Natural killer cell (primary cell): ENCODE measurements around the gene PLCXD1. TPM values are rescaled to one million over a fixed set of nuclear protein-coding genes. Genes with fewer than 3 reads are reported as not detected.
A peak's percentile ranks its signal among the peaks of the same experiment; 100 is the strongest.
"Not testable (repeated sequence)": the region's sequence is repeated elsewhere in the genome, so short reads cannot be mapped to it uniquely, and the experiment has no call there.

Experiments
- ATAC-seq, 3 donors: fragments of 150-1000 bp in 2 of 3; fragments of 200-7000 bp in 1 of 3; cut with Tn5 transposase; 1 replicate in 1 of 3; 2 replicates in 2 of 3; pipeline ENCODE4 v1.10.0; 2021; ENCODE audit warnings: mild to moderate bottlenecking in 2 of 3, moderate library complexity in 2 of 3
- DNase-seq, 2 donors: peaks; one replicate each; pipeline versions ENCODE4 v3.0.0 to v3.0.0-alpha.2; 2013 to 2021; ENCODE audit warnings: mixed read lengths in 1 of 2
- H3K27ac ChIP-seq: one replicate; pipeline ENCODE4 v1.5.1; 2013; ENCODE audit warnings: mild to moderate bottlenecking, low read length
- H3K27me3 ChIP-seq: one replicate; pipeline ENCODE4 v1.6.1; 2013; ENCODE audit warnings: low read length; ENCODE audit not compliant: control insufficient read depth, insufficient read depth
- H3K36me3 ChIP-seq: one replicate; pipeline ENCODE4 v1.6.1; 2013; ENCODE audit warnings: low read length; ENCODE audit not compliant: control insufficient read depth, insufficient read depth
- H3K4me1 ChIP-seq: one replicate; pipeline ENCODE4 v1.6.1; 2013; ENCODE audit warnings: low read length; ENCODE audit not compliant: control insufficient read depth, insufficient read depth
- H3K4me3 ChIP-seq: one replicate; pipeline ENCODE4 v1.5.1; 2013; ENCODE audit warnings: low read length
- H3K9me3 ChIP-seq: one replicate; pipeline ENCODE4 v1.6.1; 2013; ENCODE audit warnings: low read length; ENCODE audit not compliant: control insufficient read depth, insufficient read depth
- H3K27ac Mint-ChIP-seq, 2 donors: one replicate each; pipeline ENCODE4 v1.8.0; 2022; ENCODE audit warnings: mild to moderate bottlenecking in 2 of 2, mixed read lengths in 2 of 2, moderate library complexity in 1 of 2
- H3K27me3 Mint-ChIP-seq, 2 donors: one replicate each; pipeline ENCODE4 v1.8.0; 2022; ENCODE audit warnings: low read depth in 2 of 2, mixed read lengths in 2 of 2
- H3K36me3 Mint-ChIP-seq: one replicate; pipeline ENCODE4 v1.8.0; 2022; ENCODE audit warnings: mixed read lengths
- H3K4me1 Mint-ChIP-seq, 2 donors: one replicate each; pipeline ENCODE4 v1.8.0; 2022; ENCODE audit warnings: mixed read lengths in 2 of 2
- H3K4me3 Mint-ChIP-seq: one replicate; pipeline ENCODE4 v1.8.0; 2022; ENCODE audit warnings: mild to moderate bottlenecking, moderate library complexity, mixed read lengths
- H3K9me3 Mint-ChIP-seq, 2 donors: one replicate each; pipeline ENCODE4 v1.8.0; 2022; ENCODE audit warnings: mixed read lengths in 2 of 2
- WGBS: methylation state at CpG from one replicate; pipeline ENCODE4 v1.1.7; 2013; ENCODE audit warnings: missing lambda C conversion rate; ENCODE audit not compliant: insufficient coverage; 5-methylcytosine and 5-hydroxymethylcytosine counted together
- intact Hi-C: fragments of 100-400 bp; cut with micrococcal nuclease; formaldehyde crosslinking; loops from one replicate; pipeline ENCODE4 v1.14.2; 2022
- total RNA-seq, 4 donors: library from RNA; stranded (reverse); fragments of 120-200 nt in 1 of 4; gene quantifications; one replicate each; pipeline versions ENCODE4 v1.2.3 to v1.2.4, GENCODE V29; 2013 to 2022
- TF ChIP-seq, protein P1 (sequence below): fragments of 200-600 bp; IDR thresholded peaks from one replicate; pipeline ENCODE4 v1.8.0; 2022; ENCODE audit warnings: antibody characterized with exemption

The PLCXD1 gene
- total RNA-seq, 3 donors from 2014 or later (not counting 1 experiment from before 2014, with no cell fraction given): 16.3 to 20.9 (median 16.6) TPM

DNA sequence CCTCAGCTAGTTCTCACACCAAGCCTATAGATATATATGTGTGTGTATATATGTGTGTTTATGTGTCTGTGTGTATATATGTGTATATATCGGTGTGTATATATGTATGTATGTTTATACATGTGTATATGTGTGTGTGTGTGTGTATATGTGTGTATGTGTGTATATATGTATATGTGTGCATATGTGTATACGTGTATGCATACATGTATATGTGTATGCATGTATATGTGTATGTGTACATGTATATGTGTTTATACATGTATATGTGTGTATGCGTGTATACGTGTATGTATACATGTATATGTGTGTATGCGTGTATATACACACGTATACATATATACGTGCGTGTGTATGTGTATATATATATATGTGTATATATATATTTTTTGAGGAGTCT lies 19.2 kb downstream of the PLCXD1 start:
- H3K4me1 Mint-ChIP-seq: no peaks in the 10 kb centered on the region
- H3K27ac Mint-ChIP-seq: no peak overlapping the region
- H3K27ac ChIP-seq: no peak overlapping the region
- intact Hi-C loops: no loop called here
- no peaks in the 10 kb centered on the region for H3K27me3 Mint-ChIP-seq
- 100% methylated on average over 6 of the region's 8 CpGs for WGBS
- H3K9me3 ChIP-seq: no peaks in the 10 kb centered on the region
- H3K36me3 Mint-ChIP-seq: no peaks in the 10 kb centered on the region
- TF ChIP-seq, protein P1, sequence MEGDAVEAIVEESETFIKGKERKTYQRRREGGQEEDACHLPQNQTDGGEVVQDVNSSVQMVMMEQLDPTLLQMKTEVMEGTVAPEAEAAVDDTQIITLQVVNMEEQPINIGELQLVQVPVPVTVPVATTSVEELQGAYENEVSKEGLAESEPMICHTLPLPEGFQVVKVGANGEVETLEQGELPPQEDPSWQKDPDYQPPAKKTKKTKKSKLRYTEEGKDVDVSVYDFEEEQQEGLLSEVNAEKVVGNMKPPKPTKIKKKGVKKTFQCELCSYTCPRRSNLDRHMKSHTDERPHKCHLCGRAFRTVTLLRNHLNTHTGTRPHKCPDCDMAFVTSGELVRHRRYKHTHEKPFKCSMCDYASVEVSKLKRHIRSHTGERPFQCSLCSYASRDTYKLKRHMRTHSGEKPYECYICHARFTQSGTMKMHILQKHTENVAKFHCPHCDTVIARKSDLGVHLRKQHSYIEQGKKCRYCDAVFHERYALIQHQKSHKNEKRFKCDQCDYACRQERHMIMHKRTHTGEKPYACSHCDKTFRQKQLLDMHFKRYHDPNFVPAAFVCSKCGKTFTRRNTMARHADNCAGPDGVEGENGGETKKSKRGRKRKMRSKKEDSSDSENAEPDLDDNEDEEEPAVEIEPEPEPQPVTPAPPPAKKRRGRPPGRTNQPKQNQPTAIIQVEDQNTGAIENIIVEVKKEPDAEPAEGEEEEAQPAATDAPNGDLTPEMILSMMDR: no peak
- H3K9me3 Mint-ChIP-seq: no peaks in the 10 kb centered on the region
- DNase-seq (no peak), ATAC-seq (peak in 1 of 3 donors; percentile 30)
- H3K27me3 ChIP-seq: no peaks in the 10 kb centered on the region
- H3K4me1 ChIP-seq: no peaks in the 10 kb centered on the region
- no peak overlapping the region for H3K4me3 Mint-ChIP-seq
- peaks cover 6% of the 10 kb centered on the region for H3K36me3 ChIP-seq
- no peak overlapping the region for H3K4me3 ChIP-seq

DNA sequence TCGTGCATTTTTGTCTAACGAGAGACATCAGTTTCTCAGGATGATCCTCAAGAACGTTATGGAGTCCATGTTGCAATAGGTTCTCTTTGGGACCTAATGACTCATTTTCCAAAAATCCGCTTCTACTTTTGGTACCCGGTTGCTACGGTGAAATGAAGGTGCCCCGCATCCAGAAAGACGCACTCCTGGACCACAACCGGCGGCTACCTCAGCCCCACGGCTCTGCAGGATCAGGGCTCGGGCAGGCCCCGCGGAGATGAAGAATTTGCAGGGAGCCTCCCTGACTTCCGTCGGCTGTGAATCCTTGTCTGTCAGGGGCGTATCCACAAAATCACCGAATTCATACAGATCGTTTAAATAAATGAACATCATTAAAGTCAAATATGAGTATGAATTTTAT lies 21.8 kb downstream of the PLCXD1 start:
- intact Hi-C loops: no loop called here
- H3K4me3 Mint-ChIP-seq: no peak overlapping the region
- H3K9me3 ChIP-seq: no peaks in the 10 kb centered on the region
- DNase-seq (no peak), ATAC-seq (no peak)
- H3K9me3 Mint-ChIP-seq: no peaks in the 10 kb centered on the region
- no peaks in the 10 kb centered on the region for H3K27me3 ChIP-seq
- H3K4me1 ChIP-seq: no peaks in the 10 kb centered on the region
- H3K27ac ChIP-seq: no peak overlapping the region
- 98% methylated on average over 17 of the region's 19 CpGs for WGBS
- H3K4me3 ChIP-seq: no peak overlapping the region
- no peaks in the 10 kb centered on the region for H3K4me1 Mint-ChIP-seq
- H3K27me3 Mint-ChIP-seq: no peaks in the 10 kb centered on the region
- peaks cover 24% of the 10 kb centered on the region for H3K36me3 ChIP-seq
- peak overlapping the region in 1 of 2 donors; percentile 23 for H3K27ac Mint-ChIP-seq
- TF ChIP-seq, protein P1: no peak
- no peaks in the 10 kb centered on the region for H3K36me3 Mint-ChIP-seq

DNA sequence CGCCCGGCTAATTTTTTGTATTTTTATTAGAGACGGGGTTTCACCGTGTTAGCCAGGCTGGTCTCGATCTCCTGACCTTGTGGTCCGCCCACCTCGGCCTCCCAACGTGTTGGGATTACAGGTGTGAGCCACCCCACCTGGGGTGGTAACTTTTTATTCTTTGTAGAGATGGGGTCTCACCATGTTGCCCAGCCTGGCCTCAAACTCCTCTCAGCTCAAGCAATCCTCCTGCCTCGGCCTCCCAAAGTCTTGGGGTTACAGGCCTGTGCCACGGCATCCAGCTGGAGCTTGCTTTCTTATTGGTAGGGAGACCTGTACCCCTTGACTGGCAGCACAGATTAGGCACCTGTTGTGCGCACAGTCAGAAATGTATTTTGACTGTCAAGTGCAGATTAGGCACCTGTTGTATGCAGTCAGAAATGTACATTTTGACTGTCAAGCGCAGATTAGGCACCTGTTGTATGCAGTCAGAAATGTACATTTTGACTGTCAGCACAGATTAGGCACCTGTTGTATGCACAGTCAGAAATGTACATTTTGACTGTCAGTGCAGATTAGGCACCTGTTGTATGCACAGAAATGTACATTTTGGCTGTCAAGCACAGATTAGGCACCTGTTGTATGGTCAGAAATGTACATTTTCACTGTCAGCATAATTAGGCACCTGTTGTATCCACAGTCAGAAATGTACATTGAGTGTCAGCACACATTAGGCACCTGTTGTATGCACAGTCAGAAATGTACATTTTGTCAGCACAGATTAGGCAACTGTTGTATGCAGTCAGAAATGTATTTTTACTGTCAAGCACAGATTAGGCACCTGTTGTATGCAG lies 24.8 kb downstream of the PLCXD1 start:
- not testable (repeated sequence) for H3K27ac Mint-ChIP-seq

GRCh38 chrX:306614-307251 lies 25.6 kb downstream of the PLCXD1 start:
- intact Hi-C loops, ATAC-seq, H3K4me1 ChIP-seq, H3K9me3 ChIP-seq, H3K4me1 Mint-ChIP-seq, H3K36me3 Mint-ChIP-seq, H3K27me3 Mint-ChIP-seq, H3K4me3 Mint-ChIP-seq, DNase-seq, H3K27ac Mint-ChIP-seq, H3K9me3 Mint-ChIP-seq, H3K27me3 ChIP-seq, H3K27ac ChIP-seq, H3K4me3 ChIP-seq: not testable (repeated sequence)
- WGBS: 97% methylated on average over 3 of the region's 3 CpGs
- peaks cover 44% of the 10 kb centered on the region for H3K36me3 ChIP-seq

More for the DNA sequence above, 24.8 kb downstream of the PLCXD1 start:
- H3K4me3 ChIP-seq, H3K4me3 Mint-ChIP-seq, ATAC-seq, H3K27me3 Mint-ChIP-seq, H3K9me3 ChIP-seq, H3K9me3 Mint-ChIP-seq, H3K36me3 Mint-ChIP-seq, H3K27me3 ChIP-seq, intact Hi-C loops, DNase-seq, H3K4me1 ChIP-seq, H3K27ac ChIP-seq, H3K4me1 Mint-ChIP-seq: not testable (repeated sequence)
- peaks cover 36% of the 10 kb centered on the region for H3K36me3 ChIP-seq
- 96% methylated on average over 12 of the region's 12 CpGs for WGBS
